SU-DHL-6 (cell line): ENCODE measurements around the gene BMPR1B.

ENCODE experiments used
- H2AFZ ChIP-seq: fragments of 200-600 bp; sonication (generic); 2 replicates; pipeline ENCODE4 v1.6.1; 2014; ENCODE audit warnings: low read depth, mild to moderate bottlenecking, moderate library complexity, mixed read lengths, antibody characterized with exemption, low read length; ENCODE audit not compliant: severe bottlenecking
- H3F3A ChIP-seq: fragments of 200-600 bp; shearing (Covaris generic); 2 replicates; pipeline ENCODE4 v1.6.0; 2016; ENCODE audit warnings: antibody characterized with exemption, mild to moderate bottlenecking; ENCODE audit not compliant: insufficient read depth
- H3K27ac ChIP-seq: fragments of 200-600 bp; sonication (generic); 2 replicates; pipeline ENCODE4 v1.5.1; 2016; ENCODE audit warnings: low read depth, mild to moderate bottlenecking, low read length, moderate library complexity, mixed read lengths
- H3K27me3 ChIP-seq: fragments of 200-600 bp; sonication (generic), shearing (Covaris generic); 2 replicates; pipeline ENCODE4 v1.6.0; 2014; ENCODE audit warnings: mild to moderate bottlenecking, low read length
- H3K36me3 ChIP-seq: fragments of 200-600 bp; sonication (generic); 2 replicates; pipeline ENCODE4 v1.6.1; 2014; ENCODE audit warnings: mild to moderate bottlenecking, low read length, mixed read lengths
- H3K4me2 ChIP-seq: fragments of 300-600, 200-600 bp; shearing (Covaris generic), sonication (generic); 2 replicates; pipeline ENCODE4 v1.6.0; 2014; ENCODE audit warnings: low read length, low read depth, mild to moderate bottlenecking; ENCODE audit not compliant: poor library complexity, severe bottlenecking
- H3K4me3 ChIP-seq: fragments of 200-600 bp; sonication (generic); 2 replicates; pipeline ENCODE4 v1.5.1; 2014; ENCODE audit warnings: antibody characterized with exemption, low read length, mild to moderate bottlenecking, mixed read lengths; ENCODE audit not compliant: insufficient read depth, poor library complexity, severe bottlenecking
- H3K79me2 ChIP-seq: fragments of 200-600 bp; sonication (generic); 2 replicates; pipeline ENCODE4 v1.6.1; 2014; ENCODE audit warnings: mild to moderate bottlenecking, low read length, moderate library complexity; ENCODE audit not compliant: insufficient read depth
- H3K9ac ChIP-seq: fragments of 200-600 bp; sonication (generic); 2 replicates; pipeline ENCODE4 v1.7.0; 2014; ENCODE audit warnings: mild to moderate bottlenecking, low read length
- H3K9me2 ChIP-seq: fragments of 200-600 bp; sonication (generic); replicated peaks from 2 replicates; pipeline ENCODE4 v1.6.1; 2014; ENCODE audit warnings: low read length; ENCODE audit not compliant: insufficient read depth
- H3K9me3 ChIP-seq: fragments of 200-600 bp; sonication (generic); 2 replicates; pipeline ENCODE4 v1.6.1; 2014; ENCODE audit warnings: low read length, mixed read lengths; ENCODE audit not compliant: insufficient read depth
- H4K20me1 ChIP-seq: fragments of 200-600 bp; sonication (generic); 2 replicates; pipeline ENCODE4 v1.6.1; 2014; ENCODE audit warnings: low read depth, mild to moderate bottlenecking, antibody characterized with exemption, low read length, moderate library complexity, mixed read lengths
- EZH2phosphoT487 ChIP-seq: fragments of 200-600 bp; sonication (generic), shearing (Covaris generic); conservative IDR thresholded peaks from 2 replicates; pipeline ENCODE4 v1.6.1; 2018; ENCODE audit warnings: mild to moderate bottlenecking, antibody characterized with exemption, low read length, moderate library complexity, mixed read lengths
- TF ChIP-seq, protein P1 (sequence below): fragments of 200-600 bp; sonication (generic); IDR thresholded peaks from one replicate; pipeline ENCODE4 v1.5.1; 2017; ENCODE audit warnings: antibody characterized with exemption, mild to moderate bottlenecking, low read length, moderate library complexity; ENCODE audit not compliant: insufficient read depth, poor library complexity, severe bottlenecking

The BMPR1B gene

DNA sequence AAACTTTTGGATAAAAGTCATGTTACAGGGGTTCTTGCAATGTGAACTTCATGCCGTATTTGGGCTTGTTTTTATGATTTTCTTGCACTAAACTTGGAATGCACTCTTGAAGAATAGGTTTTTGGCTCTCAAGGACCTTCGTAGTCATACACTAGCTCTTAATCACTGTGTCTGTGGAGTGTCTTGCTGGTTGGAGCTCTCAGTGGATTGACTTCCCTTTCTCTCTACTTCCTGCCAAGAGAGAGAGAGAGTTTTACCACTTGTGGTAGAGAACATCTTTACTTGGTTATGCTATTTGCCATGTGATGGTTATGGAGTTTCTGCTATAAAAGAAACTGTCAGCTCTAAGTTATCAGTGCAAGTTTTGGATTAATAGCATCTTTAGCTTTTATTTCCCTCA lies 112.4 kb downstream of the BMPR1B start:
- Histone ChIP-seq H3K4me2 (no peak overlapping the region), H3F3A (no peaks in the 10 kb centered on the region), H3K36me3 (no peaks in the 10 kb centered on the region), H3K9me2 (no peaks in the 10 kb centered on the region), H2AFZ (no peak overlapping the region), H3K9me3 (no peaks in the 10 kb centered on the region), H3K79me2 (no peaks in the 10 kb centered on the region), H3K27ac (no peak overlapping the region), H4K20me1 (no peaks in the 10 kb centered on the region), H3K9ac (no peak overlapping the region), H3K27me3 (no peaks in the 10 kb centered on the region), H3K4me3 (no peak overlapping the region)
- TF ChIP-seq, protein P1, sequence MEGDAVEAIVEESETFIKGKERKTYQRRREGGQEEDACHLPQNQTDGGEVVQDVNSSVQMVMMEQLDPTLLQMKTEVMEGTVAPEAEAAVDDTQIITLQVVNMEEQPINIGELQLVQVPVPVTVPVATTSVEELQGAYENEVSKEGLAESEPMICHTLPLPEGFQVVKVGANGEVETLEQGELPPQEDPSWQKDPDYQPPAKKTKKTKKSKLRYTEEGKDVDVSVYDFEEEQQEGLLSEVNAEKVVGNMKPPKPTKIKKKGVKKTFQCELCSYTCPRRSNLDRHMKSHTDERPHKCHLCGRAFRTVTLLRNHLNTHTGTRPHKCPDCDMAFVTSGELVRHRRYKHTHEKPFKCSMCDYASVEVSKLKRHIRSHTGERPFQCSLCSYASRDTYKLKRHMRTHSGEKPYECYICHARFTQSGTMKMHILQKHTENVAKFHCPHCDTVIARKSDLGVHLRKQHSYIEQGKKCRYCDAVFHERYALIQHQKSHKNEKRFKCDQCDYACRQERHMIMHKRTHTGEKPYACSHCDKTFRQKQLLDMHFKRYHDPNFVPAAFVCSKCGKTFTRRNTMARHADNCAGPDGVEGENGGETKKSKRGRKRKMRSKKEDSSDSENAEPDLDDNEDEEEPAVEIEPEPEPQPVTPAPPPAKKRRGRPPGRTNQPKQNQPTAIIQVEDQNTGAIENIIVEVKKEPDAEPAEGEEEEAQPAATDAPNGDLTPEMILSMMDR: no peak
- no peak for TF ChIP-seq EZH2phosphoT487

DNA sequence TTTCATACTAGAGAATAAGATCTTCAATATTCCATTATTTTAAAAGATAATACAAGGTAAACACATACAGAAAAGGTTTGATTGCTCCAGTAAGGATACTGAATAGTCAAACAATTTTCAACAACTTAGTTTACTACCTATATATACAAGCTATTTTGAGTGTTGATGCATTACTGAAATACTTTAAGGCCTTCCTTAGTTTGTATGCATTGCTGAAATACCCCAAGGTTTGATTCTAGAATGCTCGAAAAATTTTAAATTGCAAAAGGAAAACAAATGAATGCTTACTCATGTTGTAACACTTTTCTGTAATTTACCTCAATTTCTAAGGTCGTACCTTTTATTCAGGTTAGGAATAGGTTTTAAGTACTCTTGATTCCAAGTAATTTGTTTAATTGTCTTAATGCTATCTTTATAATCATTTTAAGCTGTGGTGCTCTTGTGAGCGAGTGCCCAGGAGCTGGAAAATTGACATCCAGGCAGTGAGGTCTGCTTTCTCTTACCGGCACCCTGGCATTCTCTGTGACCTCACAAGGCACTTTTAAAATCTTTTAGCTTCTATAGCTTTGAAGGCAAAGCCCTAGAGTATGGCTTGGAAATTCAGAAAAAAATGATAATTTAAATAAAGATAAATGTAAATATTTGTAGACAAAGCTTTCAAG lies 114.0 kb downstream of the BMPR1B start:
- no peak for TF ChIP-seq EZH2phosphoT487
- TF ChIP-seq, protein P1: no peak
- Histone ChIP-seq H2AFZ (no peak overlapping the region), H3K9me3 (no peaks in the 10 kb centered on the region), H3F3A (no peaks in the 10 kb centered on the region), H3K4me3 (no peak overlapping the region), H3K79me2 (no peaks in the 10 kb centered on the region), H3K4me2 (no peak overlapping the region), H3K27ac (no peak overlapping the region), H3K9ac (no peak overlapping the region), H3K9me2 (no peaks in the 10 kb centered on the region), H4K20me1 (no peaks in the 10 kb centered on the region), H3K27me3 (no peaks in the 10 kb centered on the region), H3K36me3 (no peaks in the 10 kb centered on the region)

DNA sequence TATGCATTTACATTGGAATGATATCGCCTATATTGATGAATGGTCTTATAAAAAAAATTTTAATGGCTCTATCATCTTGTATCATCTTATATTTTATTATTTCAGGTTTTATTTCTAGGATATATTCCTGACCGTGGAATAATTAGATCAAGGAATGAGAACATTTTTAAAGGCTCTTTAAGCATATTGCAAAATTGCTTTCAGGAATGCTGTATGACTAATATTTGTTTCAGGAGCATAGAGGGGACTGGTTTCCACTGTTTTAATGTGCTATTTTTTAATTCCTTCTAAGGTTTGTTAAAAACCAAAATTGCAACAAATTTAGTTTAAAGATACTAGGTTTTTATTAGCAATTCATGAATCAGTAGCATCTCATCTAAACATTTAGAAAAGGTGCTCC lies 120.2 kb downstream of the BMPR1B start:
- Histone ChIP-seq H4K20me1 (no peaks in the 10 kb centered on the region), H3K36me3 (no peaks in the 10 kb centered on the region), H3K9me2 (no peaks in the 10 kb centered on the region), H3F3A (no peaks in the 10 kb centered on the region), H3K27ac (no peak overlapping the region), H2AFZ (no peak overlapping the region), H3K4me3 (no peak overlapping the region), H3K9me3 (no peaks in the 10 kb centered on the region), H3K79me2 (no peaks in the 10 kb centered on the region), H3K4me2 (no peak overlapping the region), H3K27me3 (no peaks in the 10 kb centered on the region), H3K9ac (no peak overlapping the region)
- TF ChIP-seq EZH2phosphoT487: no peak
- TF ChIP-seq, protein P1: no peak
